ENCODE data around the gene B3GNT5. TPM values are rescaled to one million over a fixed set of nuclear protein-coding genes. Genes with fewer than 3 reads are reported as not detected.

B3GNT5 gene
- polyA plus RNA-seq, 3 donors, result 14.1 to 17.7 (median 14.2) TPM

DNA sequence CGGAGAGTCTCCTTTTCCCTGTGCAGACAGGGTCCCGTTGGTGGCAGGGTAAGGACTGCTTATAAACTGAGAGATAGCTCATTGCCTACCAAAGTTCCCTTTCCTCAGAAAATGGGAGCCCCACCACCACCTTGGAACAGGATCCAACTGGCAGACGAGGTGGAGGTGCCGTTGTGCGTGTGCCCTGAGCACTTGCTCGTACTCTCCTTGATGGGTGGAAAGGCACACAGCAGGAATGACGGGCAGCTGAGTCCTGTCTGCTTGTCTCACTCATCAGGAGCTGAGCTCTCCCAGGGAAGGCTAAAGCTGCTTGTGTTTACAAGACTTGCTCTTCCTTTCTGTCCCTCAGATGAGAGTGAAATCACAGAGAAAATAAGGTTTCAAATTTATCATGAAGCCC, 60.7 kb downstream of the B3GNT5 start:
- H3K36me3 ChIP-seq (replicated peaks in 1 of 2; ENCODE audit: control insufficient read depth in 1 of 2, insufficient read depth in 2 of 2, low read length in 2 of 2), result no peaks in the 10 kb centered on the region
- no peak for DNase-seq
- peak overlapping the region; percentile 37 to 70 for H3K27ac ChIP-seq (ENCODE audit: low read depth in 1 of 2, low read length in 2 of 2)
- no peak overlapping the region for H3K9ac ChIP-seq (ENCODE audit: insufficient read depth, low read length, poor library complexity, severe bottlenecking)
- H3K4me2 ChIP-seq (replicated peaks; ENCODE audit: extremely low read depth, low read length, poor library complexity, severe bottlenecking), result peak overlapping the region; percentile 53
- H3K9me3 ChIP-seq (replicated peaks in 1 of 2; ENCODE audit: control insufficient read depth in 1 of 2, insufficient read depth in 1 of 2, low read length in 2 of 2), result no peaks in the 10 kb centered on the region
- 53% methylated on average over 5 of the region's 7 CpGs for WGBS (ENCODE audit: insufficient coverage)
- Mint-ChIP-seq H3K4me3 (peak overlapping the region in 1 of 2 donors; percentile 63), H3K4me1 (peaks cover 33% of the 10 kb centered on the region), H3K9me3 (no peaks in the 10 kb centered on the region), H3K27me3 (ENCODE audit: low read depth in 3 of 3) (peaks cover 2% of the 10 kb centered on the region in 3 donors), H3K36me3 (no peaks in the 10 kb centered on the region), H3K27ac (peak overlapping the region; percentile 69 to 92 (median 87))
- peak overlapping the region; percentile 73 for H2AFZ ChIP-seq (ENCODE audit: insufficient read depth, low read depth, low read length, poor library complexity, severe bottlenecking)
- intact Hi-C loops (cut with micrococcal nuclease), result loop anchor here (5.0 kb wide), 1 partner anchor 54 kb away; no protein-coding TSS in a partner anchor
- H3K4me3 ChIP-seq (replicated peaks in 1 of 3; ENCODE audit: low read depth in 2 of 3, low read length in 3 of 3), result peak overlapping the region in 2 of 3 experiments; percentile 17 to 33
- H3K27me3 ChIP-seq (ENCODE audit: control insufficient read depth in 2 of 2, insufficient read depth in 2 of 2, low read length in 2 of 2), result no peaks in the 10 kb centered on the region
- H3K4me1 ChIP-seq (ENCODE audit: control insufficient read depth in 1 of 2, insufficient read depth in 2 of 2, low read length in 2 of 2), result peaks cover 30 to 34% of the 10 kb centered on the region in 2 donors
- TF ChIP-seq, protein P1, sequence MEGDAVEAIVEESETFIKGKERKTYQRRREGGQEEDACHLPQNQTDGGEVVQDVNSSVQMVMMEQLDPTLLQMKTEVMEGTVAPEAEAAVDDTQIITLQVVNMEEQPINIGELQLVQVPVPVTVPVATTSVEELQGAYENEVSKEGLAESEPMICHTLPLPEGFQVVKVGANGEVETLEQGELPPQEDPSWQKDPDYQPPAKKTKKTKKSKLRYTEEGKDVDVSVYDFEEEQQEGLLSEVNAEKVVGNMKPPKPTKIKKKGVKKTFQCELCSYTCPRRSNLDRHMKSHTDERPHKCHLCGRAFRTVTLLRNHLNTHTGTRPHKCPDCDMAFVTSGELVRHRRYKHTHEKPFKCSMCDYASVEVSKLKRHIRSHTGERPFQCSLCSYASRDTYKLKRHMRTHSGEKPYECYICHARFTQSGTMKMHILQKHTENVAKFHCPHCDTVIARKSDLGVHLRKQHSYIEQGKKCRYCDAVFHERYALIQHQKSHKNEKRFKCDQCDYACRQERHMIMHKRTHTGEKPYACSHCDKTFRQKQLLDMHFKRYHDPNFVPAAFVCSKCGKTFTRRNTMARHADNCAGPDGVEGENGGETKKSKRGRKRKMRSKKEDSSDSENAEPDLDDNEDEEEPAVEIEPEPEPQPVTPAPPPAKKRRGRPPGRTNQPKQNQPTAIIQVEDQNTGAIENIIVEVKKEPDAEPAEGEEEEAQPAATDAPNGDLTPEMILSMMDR (IDR thresholded peaks at IDR 0.05), result no peak
- H4K20me1 ChIP-seq (ENCODE audit: insufficient read depth, low read length), result no peaks in the 10 kb centered on the region
- no peaks in the 10 kb centered on the region for H3K79me2 ChIP-seq (ENCODE audit: insufficient read depth, low read length)

DNA sequence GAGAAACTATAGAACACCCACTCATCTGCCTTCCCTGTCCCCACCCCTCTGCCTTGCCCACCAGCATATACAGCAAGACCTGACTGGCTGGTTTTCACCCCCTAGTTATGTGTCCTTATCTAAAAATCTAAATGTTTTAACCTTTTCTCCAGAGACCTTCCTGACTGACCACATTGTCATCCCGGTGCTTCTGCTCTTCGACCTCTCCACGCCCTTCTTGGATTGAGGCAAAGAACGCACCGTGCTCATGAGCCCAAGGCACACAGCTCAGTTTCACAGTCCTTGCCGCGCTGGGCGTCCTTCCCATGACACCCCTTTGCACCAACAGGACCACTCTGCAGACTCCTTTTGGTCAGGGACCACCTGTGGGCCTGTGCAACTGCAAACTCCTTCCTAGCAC, 62.7 kb downstream of the B3GNT5 start:
- intact Hi-C loops (cut with micrococcal nuclease), result no loop called here
- Mint-ChIP-seq H3K27me3 (ENCODE audit: low read depth in 3 of 3) (peaks cover 0 to 2% (median 0%) of the 10 kb centered on the region in 3 donors), H3K9me3 (no peaks in the 10 kb centered on the region), H3K36me3 (no peaks in the 10 kb centered on the region), H3K4me3 (no peak overlapping the region), H3K4me1 (peaks cover 35% of the 10 kb centered on the region), H3K27ac (peak overlapping the region in 1 of 7 donors; percentile 47)
- Histone ChIP-seq H3K9me3 (replicated peaks in 1 of 2; ENCODE audit: control insufficient read depth in 1 of 2, insufficient read depth in 1 of 2, low read length in 2 of 2) (no peaks in the 10 kb centered on the region), H3K4me1 (ENCODE audit: control insufficient read depth in 1 of 2, insufficient read depth in 2 of 2, low read length in 2 of 2) (peaks cover 32 to 37% of the 10 kb centered on the region in 2 donors), H2AFZ (ENCODE audit: insufficient read depth, low read depth, low read length, poor library complexity, severe bottlenecking) (no peak overlapping the region), H3K36me3 (replicated peaks in 1 of 2; ENCODE audit: control insufficient read depth in 1 of 2, insufficient read depth in 2 of 2, low read length in 2 of 2) (no peaks in the 10 kb centered on the region), H3K4me2 (replicated peaks; ENCODE audit: extremely low read depth, low read length, poor library complexity, severe bottlenecking) (no peak overlapping the region), H3K27me3 (ENCODE audit: control insufficient read depth in 2 of 2, insufficient read depth in 2 of 2, low read length in 2 of 2) (no peaks in the 10 kb centered on the region), H4K20me1 (ENCODE audit: insufficient read depth, low read length) (no peaks in the 10 kb centered on the region), H3K9ac (ENCODE audit: insufficient read depth, low read length, poor library complexity, severe bottlenecking) (no peak overlapping the region), H3K27ac (ENCODE audit: low read depth in 1 of 2, low read length in 2 of 2) (no peak overlapping the region), H3K79me2 (ENCODE audit: insufficient read depth, low read length) (no peaks in the 10 kb centered on the region), H3K4me3 (replicated peaks in 1 of 3; ENCODE audit: low read depth in 2 of 3, low read length in 3 of 3) (no peak overlapping the region)
- 98% methylated on average over 8 of the region's 8 CpGs for WGBS (ENCODE audit: insufficient coverage)
- no peak for DNase-seq
- TF ChIP-seq, protein P1 (IDR thresholded peaks at IDR 0.05), result no peak

Data from CD14-positive monocyte (primary cell).